GM23248 (cell line): ENCODE data around the gene SERPINA10. TPM values are rescaled to one million over a fixed set of nuclear protein-coding genes. Genes with fewer than 3 reads are reported as not detected.

Experiments used
- DNase-seq: peaks from one replicate; pipeline ENCODE4 v3.0.0-alpha.2; 2015
- H2AFZ ChIP-seq: fragments of 200-600 bp; sonication (generic); 2 replicates; pipeline ENCODE4 v1.6.1; 2016; ENCODE audit warnings: antibody characterized with exemption
- H3F3A ChIP-seq: fragments of 200-600 bp; sonication (generic); 2 replicates; pipeline ENCODE4 v1.6.1; 2016; ENCODE audit warnings: mild to moderate bottlenecking, antibody characterized with exemption, mixed run types; ENCODE audit not compliant: insufficient read depth
- H3K27ac ChIP-seq: fragments of 200-600 bp; sonication (generic); 2 replicates; pipeline ENCODE4 v1.5.1; 2016; ENCODE audit warnings: mild to moderate bottlenecking
- H3K27me3 ChIP-seq: fragments of 200-600 bp; sonication (generic); replicated peaks from 2 replicates; pipeline ENCODE4 v1.6.1; 2016; ENCODE audit warnings: mild to moderate bottlenecking; ENCODE audit not compliant: insufficient read depth
- H3K36me3 ChIP-seq: fragments of 200-600 bp; sonication (generic); 2 replicates; pipeline ENCODE4 v1.6.1; 2016; ENCODE audit warnings: low read depth, mild to moderate bottlenecking
- H3K4me1 ChIP-seq: fragments of 200-600 bp; sonication (generic); 2 replicates; pipeline ENCODE4 v1.6.1; 2016; ENCODE audit warnings: mild to moderate bottlenecking; ENCODE audit not compliant: insufficient read depth
- H3K4me2 ChIP-seq: fragments of 200-600 bp; sonication (generic); one replicate; pipeline ENCODE4 v1.6.1; 2016; ENCODE audit warnings: mild to moderate bottlenecking; ENCODE audit not compliant: unreplicated experiment
- H3K4me3 ChIP-seq: fragments of 200-600 bp; sonication (generic); 2 replicates; pipeline ENCODE4 v1.5.1; 2016; ENCODE audit warnings: mild to moderate bottlenecking
- H3K79me2 ChIP-seq: fragments of 200-600 bp; sonication (generic); 2 replicates; pipeline ENCODE4 v1.6.1; 2016; ENCODE audit warnings: mild to moderate bottlenecking; ENCODE audit not compliant: insufficient read depth
- H3K9ac ChIP-seq: fragments of 200-600 bp; sonication (generic); 2 replicates; pipeline ENCODE4 v1.6.1; 2016; ENCODE audit warnings: mild to moderate bottlenecking
- H3K9me2 ChIP-seq: fragments of 200-600 bp; sonication (generic); 2 replicates; pipeline ENCODE4 v1.6.1; 2016; ENCODE audit warnings: mixed run types, mild to moderate bottlenecking, moderate library complexity; ENCODE audit not compliant: insufficient read depth
- H3K9me3 ChIP-seq: fragments of 200-600 bp; sonication (generic); one replicate; pipeline ENCODE4 v1.6.1; 2017; ENCODE audit warnings: low read depth
- H4K20me1 ChIP-seq: fragments of 200-600 bp; sonication (generic); 2 replicates; pipeline ENCODE4 v1.6.0; 2016; ENCODE audit not compliant: insufficient read depth
- EZH2 ChIP-seq: fragments of 200-600 bp; sonication (generic); IDR thresholded peaks from 2 replicates; pipeline ENCODE4 v1.6.1; 2018; ENCODE audit warnings: antibody characterized with exemption, mild to moderate bottlenecking; ENCODE audit not compliant: insufficient read depth, poor library complexity, severe bottlenecking
- EZH2phosphoT487 ChIP-seq: fragments of 200-600 bp; sonication (generic); IDR thresholded peaks from 2 replicates; pipeline ENCODE4 v1.6.1; 2018; ENCODE audit warnings: antibody characterized with exemption, moderate library complexity, mild to moderate bottlenecking, low read depth; ENCODE audit not compliant: insufficient read depth
- WGBS, 2 experiments: methylation state at CpG; one replicate each; pipeline ENCODE4 v1.1.6; 2015 to 2017; ENCODE audit warnings: low lambda C conversion rate in 2 of 2, low coverage in 1 of 2; ENCODE audit errors: missing lambda C conversion rate in 2 of 2; 5-methylcytosine and 5-hydroxymethylcytosine counted together
- in situ Hi-C: fragments of 300-500 bp; cut with MboI; formaldehyde crosslinking; loops from 2 replicates; pipeline ENCODE4 v1.15.0; 2020
- polyA plus RNA-seq: library from polyadenylated mRNA; unstranded; fragments of >200 nt; fragmentation: Nextera tagmentation; extraction: Ambion mirVana; gene quantifications from 2 replicates; pipeline ENCODE4 v1.2.1, GENCODE V29; 2016
- total RNA-seq: library from RNA; depleted of rRNA; stranded (reverse); fragments of >200 nt; shearing (Covaris generic); gene quantifications from 2 replicates; pipeline ENCODE4 v1.2.3, GENCODE V29; 2014

Gene SERPINA10
- total and polyA plus RNA-seq, 2 experiments from 2014 or later = not detected

GRCh38 chr14:94288610-94289465 is 4.2 kb downstream of the SERPINA10 start:
- no peaks in the 10 kb centered on the region for H3K79me2 ChIP-seq
- WGBS, 2 experiments = 45 to 46% methylated on average over 14 of the region's 14 CpGs
- H4K20me1 ChIP-seq = no peaks in the 10 kb centered on the region
- H3K4me3 ChIP-seq = no peak overlapping the region
- no peak overlapping the region for H3K27ac ChIP-seq
- no peaks in the 10 kb centered on the region for H3K4me1 ChIP-seq
- H3K9me3 ChIP-seq = no peaks in the 10 kb centered on the region
- H3K4me2 ChIP-seq = no peak overlapping the region
- TF ChIP-seq EZH2phosphoT487 = no peak
- no peak for TF ChIP-seq EZH2
- no peak overlapping the region for H2AFZ ChIP-seq
- no peaks in the 10 kb centered on the region for H3K36me3 ChIP-seq
- in situ Hi-C loops = no loop called here
- H3F3A ChIP-seq = no peaks in the 10 kb centered on the region
- no peak overlapping the region for H3K9ac ChIP-seq
- H3K27me3 ChIP-seq = no peaks in the 10 kb centered on the region
- no peaks in the 10 kb centered on the region for H3K9me2 ChIP-seq
- DNase-seq = no peak

GRCh38 chr14:94285158-94285557 is 7.9 kb downstream of the SERPINA10 start:
- no peak for DNase-seq
- Histone ChIP-seq H3K4me3 (no peak overlapping the region), H2AFZ (no peak overlapping the region), H3K9me3 (no peaks in the 10 kb centered on the region), H3K36me3 (no peaks in the 10 kb centered on the region), H3F3A (no peaks in the 10 kb centered on the region), H3K27ac (no peak overlapping the region), H3K9ac (no peak overlapping the region), H3K9me2 (peaks cover 3% of the 10 kb centered on the region; the same call in 1 of the 2 replicates), H3K27me3 (no peaks in the 10 kb centered on the region), H3K4me1 (no peaks in the 10 kb centered on the region), H3K4me2 (no peak overlapping the region), H3K79me2 (no peaks in the 10 kb centered on the region), H4K20me1 (no peaks in the 10 kb centered on the region)
- in situ Hi-C loops = no loop called here
- TF ChIP-seq EZH2 = no peak
- no peak for TF ChIP-seq EZH2phosphoT487

GRCh38 chr14:94284221-94284620 is 8.8 kb downstream of the SERPINA10 start:
- DNase-seq = no peak
- H3K4me3 ChIP-seq = no peak overlapping the region
- WGBS, 2 experiments = 69 to 72% methylated on average over 2 of the region's 2 CpGs
- no peaks in the 10 kb centered on the region for H4K20me1 ChIP-seq
- H3K9me2 ChIP-seq = peaks cover 3% of the 10 kb centered on the region; the same call in 1 of the 2 replicates
- H3K9me3 ChIP-seq = no peaks in the 10 kb centered on the region
- no peak overlapping the region for H3K27ac ChIP-seq
- H3K4me2 ChIP-seq = no peak overlapping the region
- no peaks in the 10 kb centered on the region for H3F3A ChIP-seq
- H3K4me1 ChIP-seq = no peaks in the 10 kb centered on the region
- no peaks in the 10 kb centered on the region for H3K27me3 ChIP-seq
- TF ChIP-seq EZH2 (no peak), EZH2phosphoT487 (no peak)
- no peak overlapping the region for H2AFZ ChIP-seq
- in situ Hi-C loops = no loop called here
- no peaks in the 10 kb centered on the region for H3K36me3 ChIP-seq
- H3K79me2 ChIP-seq = no peaks in the 10 kb centered on the region
- H3K9ac ChIP-seq = no peak overlapping the region

GRCh38 chr14:94282991-94283723 is 9.9 kb downstream of the SERPINA10 start:
- no peak overlapping the region for H3K27ac ChIP-seq
- no peak overlapping the region for H2AFZ ChIP-seq
- 55% methylated on average over 2 of the region's 2 CpGs for WGBS, 2 experiments
- H3K4me1 ChIP-seq = no peaks in the 10 kb centered on the region
- no peak overlapping the region for H3K4me2 ChIP-seq
- in situ Hi-C loops = no loop called here
- H3K27me3 ChIP-seq = no peaks in the 10 kb centered on the region
- H3K36me3 ChIP-seq = no peaks in the 10 kb centered on the region
- peaks cover 3% of the 10 kb centered on the region; the same call in 1 of the 2 replicates for H3K9me2 ChIP-seq
- TF ChIP-seq EZH2phosphoT487 = no peak
- TF ChIP-seq EZH2 = no peak
- DNase-seq = peak; percentile 9
- H3K4me3 ChIP-seq = no peak overlapping the region
- no peaks in the 10 kb centered on the region for H4K20me1 ChIP-seq
- H3K9me3 ChIP-seq = no peaks in the 10 kb centered on the region
- no peaks in the 10 kb centered on the region for H3K79me2 ChIP-seq
- H3K9ac ChIP-seq = no peak overlapping the region
- H3F3A ChIP-seq = no peaks in the 10 kb centered on the region
